Fibroblast of skin of left biceps (primary cell): Measurements from ENCODE around the gene KMT2E.
"Not testable (repeated sequence)": the region's sequence is repeated elsewhere in the genome, so short reads cannot be mapped to it uniquely, and the experiment has no call there.

ENCODE experiments used
- DNase-seq, 2 experiments: peaks; one replicate each; pipeline ENCODE4 v3.0.0-alpha.2; 2013; ENCODE audit warnings: low read depth in 2 of 2

The KMT2E gene

GRCh38 chr7:104983076-104983577, 30.9 kb upstream of the KMT2E start:
- DNase-seq: no peak

- DNase-seq: no peak
Measured at GRCh38 chr7:104983578-104984539, 30.1 kb upstream of the KMT2E start.

GRCh38 chr7:104984585-104985258, 29.3 kb upstream of the KMT2E start:
- DNase-seq: no peak

- DNase-seq: no peak
Measured at GRCh38 chr7:104985259-104985617, 28.8 kb upstream of the KMT2E start.

GRCh38 chr7:104986628-104987259, 27.3 kb upstream of the KMT2E start:
- DNase-seq: no peak

- not testable (repeated sequence) for DNase-seq
Measured at GRCh38 chr7:104987403-104987802, 26.6 kb upstream of the KMT2E start.

GRCh38 chr7:104990983-104991382, 23.0 kb upstream of the KMT2E start:
- no peak for DNase-seq

- DNase-seq: no peak
Measured at GRCh38 chr7:104992306-104992705, 21.7 kb upstream of the KMT2E start.

- DNase-seq: no peak
Measured at GRCh38 chr7:104993217-104993862, 20.7 kb upstream of the KMT2E start.

- no peak for DNase-seq
Measured at GRCh38 chr7:104998040-104998752, 15.8 kb upstream of the KMT2E start.

- no peak for DNase-seq
Measured at GRCh38 chr7:105000200-105000599, 13.8 kb upstream of the KMT2E start.

GRCh38 chr7:105000927-105001336, 13.1 kb upstream of the KMT2E start:
- no peak for DNase-seq

GRCh38 chr7:105001652-105002184, 12.3 kb upstream of the KMT2E start:
- no peak for DNase-seq

GRCh38 chr7:105003275-105003674, 10.7 kb upstream of the KMT2E start:
- no peak for DNase-seq

- no peak for DNase-seq
Measured at GRCh38 chr7:105003872-105004510, 10.0 kb upstream of the KMT2E start.

- not testable (repeated sequence) for DNase-seq
Measured at GRCh38 chr7:105005006-105005405, 9.0 kb upstream of the KMT2E start.

- not testable (repeated sequence) for DNase-seq
Measured at GRCh38 chr7:105005486-105005885, 8.5 kb upstream of the KMT2E start.

- no peak for DNase-seq
Measured at GRCh38 chr7:105006367-105007136, 7.5 kb upstream of the KMT2E start.

GRCh38 chr7:105007298-105007697, 6.7 kb upstream of the KMT2E start:
- DNase-seq: no peak
